Epithelial cell of esophagus (primary cell): ENCODE measurements around the gene TIPRL.

Source experiments
- DNase-seq: peaks from one replicate; pipeline ENCODE4 v3.0.0; 2010; ENCODE audit warnings: low read depth
- H3K4me3 ChIP-seq: 2 replicates; pipeline ENCODE4 v1.5.1; 2011; ENCODE audit warnings: mild to moderate bottlenecking, low read length, control low read depth
- CTCF ChIP-seq: IDR thresholded peaks from 2 replicates; pipeline ENCODE4 v1.5.1; 2011; ENCODE audit warnings: low read depth, mild to moderate bottlenecking, low read length, control low read depth, inconsistent platforms; ENCODE audit not compliant: insufficient read depth; ENCODE audit errors: missing control alignments

The TIPRL gene

DNA sequence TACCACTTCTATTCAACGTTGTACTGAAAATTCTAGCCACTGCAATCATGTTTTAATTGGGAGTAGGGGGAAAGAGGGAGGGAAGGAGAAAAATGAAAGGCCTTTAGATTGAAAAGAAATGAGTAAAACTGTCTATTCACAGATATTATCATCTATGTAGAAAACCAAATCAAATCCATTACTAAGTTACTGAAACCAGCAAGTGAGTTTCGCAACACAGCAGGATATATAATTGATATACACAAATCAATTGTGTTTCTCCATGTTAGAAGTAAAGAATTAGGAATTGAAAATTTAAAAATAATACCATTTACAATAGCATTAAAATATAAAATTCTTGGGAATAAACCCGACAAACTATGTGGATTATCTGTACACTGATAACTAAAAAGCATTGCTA is 66.3 kb downstream of the TIPRL start:
- TF ChIP-seq CTCF, result no peak
- DNase-seq, result no peak
- H3K4me3 ChIP-seq, result no peak overlapping the region

DNA sequence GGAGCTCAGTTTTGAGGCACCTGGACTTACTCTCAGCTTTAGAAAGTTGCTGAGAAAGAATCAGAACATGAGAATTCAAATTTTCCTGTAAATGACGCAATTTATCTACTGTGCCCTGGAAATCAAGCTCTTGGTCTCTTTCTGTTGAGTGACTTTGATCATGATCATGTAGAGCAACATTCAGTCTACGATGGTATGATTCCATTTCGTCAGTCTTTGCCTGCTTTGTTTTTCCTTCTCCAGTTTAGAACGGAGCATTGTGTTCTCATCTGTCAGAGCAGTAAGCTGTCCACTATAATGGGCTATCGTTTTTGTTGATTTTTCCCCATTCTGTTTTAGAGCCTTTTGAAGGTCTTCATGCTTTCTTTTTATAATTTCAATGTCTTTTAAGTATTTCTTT is 67.7 kb downstream of the TIPRL start:
- TF ChIP-seq CTCF, result no peak
- no peak overlapping the region for H3K4me3 ChIP-seq
- no peak for DNase-seq
